Measurements from ENCODE around the gene TATDN2. TPM values are rescaled to one million over a fixed set of nuclear protein-coding genes. Genes with fewer than 3 reads are reported as not detected.

Gene TATDN2
- total RNA-seq, 1 donor from 2014 or later, result 34.6 TPM

DNA sequence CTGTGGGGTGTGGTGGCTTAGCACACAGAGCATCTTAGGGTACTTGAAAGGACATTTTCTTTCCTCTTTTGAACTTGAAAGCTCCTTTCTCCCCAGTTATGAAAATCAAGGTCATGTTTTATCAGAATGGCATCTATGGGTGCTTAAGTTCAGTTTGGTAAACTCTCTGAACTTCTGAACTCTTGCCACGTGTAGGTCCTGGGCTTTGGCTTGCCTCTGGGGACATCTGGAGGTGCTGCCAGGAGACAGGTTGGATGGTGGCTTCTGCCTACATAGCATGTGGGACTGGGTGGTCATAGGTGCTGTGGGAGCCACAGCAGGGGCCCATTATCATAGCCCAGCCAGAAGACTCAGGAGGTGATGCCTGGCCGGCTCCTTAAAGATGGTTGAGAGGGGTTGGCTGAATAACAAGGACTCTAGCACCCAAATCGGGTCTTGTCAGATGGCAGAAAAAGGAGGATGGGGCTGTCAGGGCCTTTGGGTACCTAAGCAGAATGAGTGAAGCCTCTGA, 28.9 kb downstream of the TATDN2 start:
- Mint-ChIP-seq H3K4me3 (no peak overlapping the region), H3K9me3 (no peaks in the 10 kb centered on the region), H3K27me3 (no peaks in the 10 kb centered on the region), H3K27ac (no peak overlapping the region), H3K4me1 (ENCODE audit: unreplicated experiment) (peaks cover 8% of the 10 kb centered on the region), H3K36me3 (peaks cover 3% of the 10 kb centered on the region)
- no peak for DNase-seq (ENCODE audit: extremely low spot score, unreplicated experiment)
- TF ChIP-seq, protein P1, sequence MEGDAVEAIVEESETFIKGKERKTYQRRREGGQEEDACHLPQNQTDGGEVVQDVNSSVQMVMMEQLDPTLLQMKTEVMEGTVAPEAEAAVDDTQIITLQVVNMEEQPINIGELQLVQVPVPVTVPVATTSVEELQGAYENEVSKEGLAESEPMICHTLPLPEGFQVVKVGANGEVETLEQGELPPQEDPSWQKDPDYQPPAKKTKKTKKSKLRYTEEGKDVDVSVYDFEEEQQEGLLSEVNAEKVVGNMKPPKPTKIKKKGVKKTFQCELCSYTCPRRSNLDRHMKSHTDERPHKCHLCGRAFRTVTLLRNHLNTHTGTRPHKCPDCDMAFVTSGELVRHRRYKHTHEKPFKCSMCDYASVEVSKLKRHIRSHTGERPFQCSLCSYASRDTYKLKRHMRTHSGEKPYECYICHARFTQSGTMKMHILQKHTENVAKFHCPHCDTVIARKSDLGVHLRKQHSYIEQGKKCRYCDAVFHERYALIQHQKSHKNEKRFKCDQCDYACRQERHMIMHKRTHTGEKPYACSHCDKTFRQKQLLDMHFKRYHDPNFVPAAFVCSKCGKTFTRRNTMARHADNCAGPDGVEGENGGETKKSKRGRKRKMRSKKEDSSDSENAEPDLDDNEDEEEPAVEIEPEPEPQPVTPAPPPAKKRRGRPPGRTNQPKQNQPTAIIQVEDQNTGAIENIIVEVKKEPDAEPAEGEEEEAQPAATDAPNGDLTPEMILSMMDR (conservative IDR thresholded peaks at IDR 0.05), result no peak

DNA sequence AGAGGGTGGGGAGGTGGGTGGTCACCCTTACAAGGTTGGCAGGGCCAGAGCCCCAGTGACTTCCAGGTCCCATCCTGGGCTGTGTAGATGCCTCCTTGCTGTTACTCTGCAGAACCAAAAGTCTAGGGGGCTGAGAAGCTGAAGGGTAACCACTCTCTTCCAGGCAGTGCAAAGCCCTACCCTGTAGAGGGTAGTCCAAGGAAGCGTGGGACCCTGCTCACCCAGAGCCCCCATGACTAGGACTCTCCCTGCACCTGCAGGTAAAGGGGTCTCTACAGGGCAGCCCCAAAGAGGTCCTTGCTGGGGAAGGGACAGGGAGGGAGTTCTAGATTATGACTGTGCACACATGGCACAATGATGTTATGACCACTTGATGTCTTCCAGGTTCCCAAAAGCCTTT, 30.2 kb downstream of the TATDN2 start:
- H3K4me1 Mint-ChIP-seq (ENCODE audit: unreplicated experiment), result peaks cover under 1% of the 10 kb centered on the region
- H3K27me3 Mint-ChIP-seq, result no peaks in the 10 kb centered on the region
- DNase-seq (ENCODE audit: extremely low spot score, unreplicated experiment), result no peak
- H3K27ac Mint-ChIP-seq, result no peak overlapping the region
- H3K4me3 Mint-ChIP-seq, result no peak overlapping the region
- H3K9me3 Mint-ChIP-seq, result no peaks in the 10 kb centered on the region
- peaks cover 3% of the 10 kb centered on the region for H3K36me3 Mint-ChIP-seq
- TF ChIP-seq, protein P1 (conservative IDR thresholded peaks at IDR 0.05), result no peak

DNA sequence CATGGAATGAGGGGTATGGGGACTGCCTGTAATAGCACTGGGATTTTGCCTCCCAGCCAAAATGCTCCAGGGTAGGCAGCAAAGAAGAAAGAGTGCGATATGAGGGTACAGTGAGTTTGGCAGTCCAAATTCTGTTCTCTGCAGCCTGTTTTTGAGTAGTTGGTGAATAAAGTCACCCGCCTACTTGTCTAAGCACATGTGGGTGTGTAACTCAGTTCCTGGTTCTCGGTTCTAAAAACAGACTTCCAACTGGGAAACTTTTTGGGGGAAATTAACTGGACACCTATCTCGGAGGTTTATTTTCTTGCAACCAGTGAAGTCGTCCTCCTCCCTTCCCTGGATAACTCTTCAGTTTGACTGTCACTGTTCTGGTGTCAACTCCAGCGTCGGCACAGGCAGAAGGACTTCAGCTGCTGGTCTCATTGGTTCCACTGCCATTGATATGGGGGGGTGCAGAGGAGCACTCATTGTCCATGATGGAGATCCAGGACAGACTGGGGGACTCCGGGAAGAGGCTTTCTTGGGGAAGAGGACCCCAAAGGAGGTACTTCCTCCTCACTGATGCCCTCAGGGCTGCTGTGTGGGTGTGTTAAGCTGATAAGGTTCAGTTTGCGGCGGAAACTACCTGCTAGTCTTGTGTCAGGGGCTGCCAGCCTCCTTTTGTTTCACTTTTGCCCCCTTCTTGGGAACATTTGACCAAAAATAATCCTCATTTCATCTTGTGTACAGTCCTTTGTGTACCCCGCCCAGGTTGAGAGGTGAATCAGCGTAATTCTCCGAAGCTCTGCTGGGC, 31.3 kb downstream of the TATDN2 start:
- DNase-seq (ENCODE audit: extremely low spot score, unreplicated experiment), result no peak
- Mint-ChIP-seq H3K9me3 (no peaks in the 10 kb centered on the region), H3K27ac (no peak overlapping the region), H3K4me3 (no peak overlapping the region), H3K27me3 (no peaks in the 10 kb centered on the region), H3K4me1 (ENCODE audit: unreplicated experiment) (no peaks in the 10 kb centered on the region), H3K36me3 (peaks cover 3% of the 10 kb centered on the region)
- TF ChIP-seq, protein P1 (conservative IDR thresholded peaks at IDR 0.05), result no peak

DNA sequence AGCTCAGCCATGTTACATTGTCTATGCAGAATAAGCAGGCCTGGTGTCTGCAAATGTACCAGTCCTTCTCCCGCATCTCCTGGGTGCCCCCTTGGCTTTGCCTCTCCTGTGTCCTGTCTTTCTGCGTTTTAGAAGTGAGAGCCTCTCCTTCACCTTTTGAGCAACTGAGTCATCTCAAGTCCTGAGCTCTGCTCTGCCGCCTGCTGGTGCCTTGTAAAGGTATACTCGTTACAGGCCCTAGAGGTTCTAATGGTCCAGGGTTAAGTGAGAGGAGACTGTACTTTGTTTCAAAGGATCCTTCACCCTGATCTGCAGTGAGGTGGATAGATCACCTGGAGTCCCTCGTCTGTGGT, 31.9 kb downstream of the TATDN2 start:
- TF ChIP-seq, protein P1 (conservative IDR thresholded peaks at IDR 0.05), result no peak
- H3K36me3 Mint-ChIP-seq, result peaks cover 3% of the 10 kb centered on the region
- no peaks in the 10 kb centered on the region for H3K4me1 Mint-ChIP-seq (ENCODE audit: unreplicated experiment)
- no peak overlapping the region for H3K4me3 Mint-ChIP-seq
- no peak for DNase-seq (ENCODE audit: extremely low spot score, unreplicated experiment)
- H3K27me3 Mint-ChIP-seq, result no peaks in the 10 kb centered on the region
- no peak overlapping the region for H3K27ac Mint-ChIP-seq
- H3K9me3 Mint-ChIP-seq, result no peaks in the 10 kb centered on the region

DNA sequence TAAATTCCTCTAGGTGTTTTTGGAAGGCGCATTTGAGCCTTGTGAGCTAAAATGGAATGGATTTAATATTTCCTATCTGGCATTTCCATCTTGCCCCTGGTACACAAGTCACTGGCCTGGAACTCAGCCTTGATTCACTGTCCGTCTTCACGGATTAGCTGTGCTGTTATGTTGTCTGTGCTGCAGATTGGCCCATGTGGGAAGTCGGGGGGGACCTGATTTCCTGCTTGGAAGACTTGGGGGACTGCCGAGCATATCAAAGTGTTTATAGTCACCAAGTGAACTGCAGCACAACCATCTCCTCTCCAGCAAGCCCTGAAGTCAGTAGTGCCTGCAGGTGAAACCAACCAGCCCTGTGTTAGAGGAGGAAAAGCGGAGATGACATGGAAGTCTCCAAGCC, 32.3 kb downstream of the TATDN2 start:
- peaks cover 3% of the 10 kb centered on the region for H3K36me3 Mint-ChIP-seq

More for the DNA sequence above, 32.3 kb downstream of the TATDN2 start:
- Mint-ChIP-seq H3K27me3 (no peaks in the 10 kb centered on the region), H3K27ac (no peak overlapping the region), H3K4me1 (ENCODE audit: unreplicated experiment) (no peaks in the 10 kb centered on the region), H3K9me3 (no peaks in the 10 kb centered on the region), H3K4me3 (no peak overlapping the region)
- TF ChIP-seq, protein P1 (conservative IDR thresholded peaks at IDR 0.05), result no peak
- DNase-seq (ENCODE audit: extremely low spot score, unreplicated experiment), result no peak

Data from type B pancreatic cell (in vitro differentiated cells).